GM19455 (cell line): Measurements from ENCODE around the gene MUC6.

Experiments used
- ATAC-seq: cut with Tn5 transposase; IDR thresholded peaks from one replicate; pipeline ENCODE4 v1.9.1; 2021; ENCODE audit not compliant: unreplicated experiment

The MUC6 gene

DNA sequence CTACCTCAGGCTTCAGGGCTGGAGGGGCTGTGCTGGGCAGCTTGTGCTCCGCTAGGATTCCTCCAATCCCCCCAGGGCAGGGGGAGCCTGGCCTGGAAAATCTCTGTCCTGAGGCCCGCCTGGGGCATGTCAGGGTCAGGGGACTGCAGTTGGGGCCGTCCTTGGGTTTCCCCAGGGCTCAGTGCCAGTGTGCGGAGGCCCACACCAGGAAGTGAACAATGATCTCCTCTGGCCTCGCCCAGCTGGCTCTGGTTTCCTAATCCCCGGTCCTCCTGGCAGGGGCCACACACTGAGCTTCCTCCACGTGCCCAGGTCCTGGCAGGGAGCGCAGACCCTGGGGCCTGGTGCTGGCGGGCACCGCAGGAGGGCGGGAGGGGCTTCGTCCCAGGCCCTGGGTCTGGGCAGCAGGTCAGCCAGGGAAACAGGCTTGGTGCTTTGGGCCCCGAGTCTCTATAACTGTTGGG is 36.8 kb upstream of the MUC6 start:
- no peak for ATAC-seq

- no peak for ATAC-seq
Measured at GRCh38 chr11:1072821-1073231, 36.3 kb upstream of the MUC6 start.

- no peak for ATAC-seq
Measured at GRCh38 chr11:1072116-1072820, 35.8 kb upstream of the MUC6 start.

DNA sequence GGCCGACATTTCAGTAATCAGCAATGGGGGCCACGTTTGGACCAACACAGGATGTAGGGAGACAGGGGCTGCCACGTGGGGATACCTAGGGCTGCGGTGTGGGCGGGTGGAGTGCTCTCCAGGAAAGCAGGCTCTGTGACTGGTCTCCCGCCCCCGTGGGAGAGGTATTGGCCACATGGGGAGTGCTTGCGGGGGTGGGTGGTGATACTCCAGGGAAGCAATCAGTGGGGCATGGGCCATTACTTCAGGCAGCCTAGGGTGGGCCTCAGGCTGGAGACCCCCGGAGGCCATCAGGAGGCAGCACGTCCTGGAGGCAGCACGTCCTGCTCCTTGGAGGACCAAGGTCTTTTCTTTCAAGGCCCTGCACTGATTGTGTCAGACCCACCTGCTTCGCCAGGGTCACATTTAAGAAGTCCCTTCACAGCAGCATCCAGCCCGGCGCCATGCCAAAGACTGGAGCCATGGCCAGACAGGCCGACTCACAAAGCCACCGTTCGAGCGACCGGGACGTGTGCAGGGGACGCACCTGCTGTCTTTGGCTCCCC is 35.1 kb upstream of the MUC6 start:
- ATAC-seq = no peak

DNA sequence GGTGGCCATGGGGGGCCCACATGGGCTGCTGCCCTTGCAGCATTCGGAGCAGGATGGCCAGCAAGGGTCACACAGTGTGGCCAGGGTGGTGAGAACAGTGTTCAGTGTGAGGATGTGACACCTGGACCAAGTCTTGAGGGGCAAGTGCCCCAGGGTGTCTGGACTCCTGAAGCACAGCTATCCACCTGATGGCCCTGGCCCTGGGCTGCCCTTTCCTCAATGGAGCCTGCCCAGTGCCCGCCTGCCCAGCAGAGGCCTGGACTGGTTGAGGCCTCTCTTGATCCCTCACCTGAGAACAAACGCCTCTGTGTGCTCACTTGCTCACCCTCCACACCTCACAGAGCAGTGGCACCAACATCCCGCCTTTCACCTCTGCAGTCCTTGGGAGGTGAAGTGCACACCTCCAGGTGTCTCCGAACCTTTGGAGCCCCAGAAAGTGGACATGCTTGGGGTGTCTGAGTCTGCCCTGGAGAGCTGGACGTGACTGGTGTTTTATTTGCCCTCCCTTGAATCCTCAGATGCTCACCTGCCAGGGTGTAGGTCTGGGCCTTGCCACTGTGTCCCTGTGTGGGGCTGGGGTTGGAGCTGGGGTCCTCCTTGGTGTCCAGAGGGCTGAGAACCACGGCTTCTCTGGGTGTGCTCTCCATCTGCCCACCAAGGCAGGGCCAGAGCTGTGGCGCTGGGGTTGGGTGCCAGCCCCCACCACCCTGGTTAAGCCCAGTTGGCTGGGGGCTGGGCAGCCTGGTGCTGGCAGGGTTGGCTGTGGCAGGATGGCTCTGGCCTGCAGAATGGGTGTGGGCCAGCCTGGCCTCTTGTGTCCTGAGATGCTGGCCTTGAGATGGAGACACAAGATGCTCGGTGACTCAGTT is 34.3 kb upstream of the MUC6 start:
- no peak for ATAC-seq

- no peak for ATAC-seq
Measured at GRCh38 chr11:1069740-1070139, 33.2 kb upstream of the MUC6 start.

DNA sequence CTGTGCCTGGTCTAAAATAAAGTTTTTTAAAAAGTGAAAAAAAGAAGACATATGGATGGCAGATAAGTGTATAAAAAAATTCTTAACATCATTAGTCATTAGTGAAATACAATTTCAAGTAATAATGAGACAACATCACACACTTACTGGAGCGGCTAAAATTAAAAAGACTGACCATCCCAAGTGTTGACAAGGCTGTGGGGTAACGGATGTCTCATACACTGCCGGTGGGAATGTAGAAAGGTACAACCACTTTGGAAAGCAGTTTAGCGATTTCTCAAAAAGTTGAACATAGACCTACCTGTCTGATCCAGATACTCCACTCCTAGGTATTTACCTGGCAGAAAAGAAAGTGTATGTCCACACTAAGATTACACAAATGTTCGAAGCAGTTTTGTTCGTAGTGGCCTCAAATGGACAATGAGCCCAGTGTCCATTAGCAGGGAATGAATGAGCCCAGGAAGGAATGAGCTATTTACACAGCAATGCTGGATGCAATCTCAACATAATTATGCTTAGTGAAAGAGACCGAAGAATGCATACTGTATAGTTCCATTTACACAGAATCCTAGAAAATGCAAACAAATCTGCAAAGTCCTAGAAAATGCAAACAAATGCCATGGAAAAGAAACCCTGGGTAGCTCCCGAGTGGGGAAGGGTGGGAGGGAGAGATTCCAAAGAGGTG is 31.4 kb upstream of the MUC6 start:
- ATAC-seq = no peak

- no peak for ATAC-seq
Measured at GRCh38 chr11:1064167-1064566, 27.6 kb upstream of the MUC6 start.

DNA sequence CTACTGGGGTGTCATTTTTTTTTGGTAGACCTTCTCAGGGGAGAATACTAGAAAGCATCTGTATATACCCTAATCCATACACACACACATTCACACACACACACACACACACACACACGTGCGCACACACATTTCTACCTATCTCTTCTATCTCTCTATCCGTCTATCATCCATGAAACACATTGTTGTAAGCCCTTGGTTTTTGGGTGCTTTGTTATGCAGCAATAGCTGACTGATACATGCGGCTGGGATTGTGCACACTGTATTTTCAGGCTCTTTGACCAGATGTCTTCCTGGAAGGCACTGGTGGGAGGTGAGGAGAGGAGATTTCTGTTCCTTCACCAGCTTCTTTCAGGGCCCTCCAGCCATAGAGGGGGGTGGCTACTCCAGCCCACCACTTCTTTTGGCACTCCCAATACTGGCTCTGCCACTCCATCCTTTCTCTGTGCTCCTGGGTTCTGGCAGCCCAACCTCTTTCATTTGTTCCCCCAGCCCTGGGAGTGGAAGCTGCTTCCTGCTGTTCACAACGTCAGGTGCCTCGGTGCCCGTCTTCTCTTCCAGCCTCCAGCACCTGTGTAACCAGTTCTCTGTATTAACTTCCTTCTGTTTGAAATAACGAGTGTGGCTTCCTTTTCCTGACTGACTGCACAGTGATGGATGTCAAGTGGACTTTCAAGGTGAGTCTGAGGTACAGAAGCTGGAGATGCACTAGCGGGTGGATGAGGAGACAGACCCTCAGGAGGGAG is 25.7 kb upstream of the MUC6 start:
- no peak for ATAC-seq

GRCh38 chr11:1060852-1061616 is 24.5 kb upstream of the MUC6 start:
- no peak for ATAC-seq

GRCh38 chr11:1060410-1060809 is 23.9 kb upstream of the MUC6 start:
- no peak for ATAC-seq

DNA sequence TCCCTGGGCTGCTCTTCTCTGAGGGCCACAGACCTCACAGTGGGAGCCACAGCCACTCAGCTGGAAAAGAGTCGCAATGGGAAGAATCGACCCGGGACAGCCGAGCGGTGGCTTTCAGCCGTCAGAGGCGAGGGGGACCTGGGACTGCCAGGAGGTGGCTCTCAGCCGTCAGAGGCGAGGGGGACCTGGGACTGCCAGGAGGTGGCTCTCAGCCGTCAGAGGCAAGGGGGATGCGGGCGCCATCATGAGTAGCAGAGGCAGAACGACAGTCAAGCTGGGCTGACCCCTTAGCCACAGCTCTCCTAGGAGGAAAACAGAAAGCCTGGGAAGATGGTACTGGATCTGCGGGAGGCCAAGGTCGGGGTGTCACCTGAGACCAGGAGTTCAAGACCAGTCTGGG is 23.2 kb upstream of the MUC6 start:
- ATAC-seq = no peak

DNA sequence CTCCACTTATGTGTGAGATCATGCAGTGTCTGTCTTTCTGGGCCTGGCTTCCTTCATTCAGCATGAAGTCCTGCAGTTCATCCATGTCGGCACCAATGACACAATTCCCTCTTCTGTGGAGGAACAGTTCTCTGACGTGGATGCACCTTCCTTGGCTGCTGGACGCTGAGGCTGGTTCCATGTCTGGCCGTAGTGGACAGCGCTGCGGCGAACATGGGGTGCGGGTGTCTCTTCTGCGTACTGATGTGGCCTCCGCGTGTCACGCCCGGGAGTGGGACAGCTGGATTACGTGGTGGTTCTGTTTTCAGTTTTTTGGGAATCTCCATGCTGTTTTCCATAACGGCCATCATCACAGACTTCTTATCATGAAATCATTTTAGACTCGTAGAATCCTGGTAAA is 21.3 kb upstream of the MUC6 start:
- ATAC-seq = no peak

DNA sequence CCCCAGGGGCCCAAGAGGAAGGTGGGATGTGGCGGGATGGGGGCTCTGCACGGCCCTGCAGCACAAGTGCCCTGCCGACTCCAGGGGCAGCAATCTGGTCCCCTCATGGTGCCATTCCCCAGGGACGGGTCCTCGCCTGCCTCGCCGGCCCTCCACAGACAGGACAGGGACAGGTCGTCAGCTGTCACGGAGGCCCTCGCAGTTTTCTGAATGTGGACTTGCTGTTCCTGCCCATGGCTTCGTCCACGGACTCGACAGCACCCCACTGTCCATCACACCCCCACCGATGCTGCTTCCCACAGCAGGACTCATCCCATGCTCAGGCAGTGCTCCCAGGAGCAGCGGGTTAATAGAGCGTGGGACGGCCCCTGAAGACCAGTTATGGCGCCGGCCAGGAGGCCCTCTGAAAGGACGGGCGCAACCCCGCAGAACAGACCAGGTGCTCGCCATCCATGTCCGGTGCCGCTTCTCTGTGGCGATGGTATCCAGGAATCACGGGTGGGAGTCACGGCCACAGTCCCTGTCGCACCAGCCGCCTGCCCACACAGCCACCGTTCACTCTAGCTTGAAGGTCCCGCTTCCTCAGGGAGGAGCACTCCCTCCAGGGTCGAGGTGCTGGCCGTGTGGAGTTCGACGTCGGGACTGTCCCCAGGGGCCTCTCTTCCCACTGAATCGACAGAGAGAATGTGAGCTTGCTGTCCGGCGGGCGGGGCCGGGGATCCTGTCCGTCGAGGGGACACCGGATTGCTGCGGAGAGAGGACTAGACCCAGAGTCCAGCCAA is 19.7 kb upstream of the MUC6 start:
- no peak for ATAC-seq

DNA sequence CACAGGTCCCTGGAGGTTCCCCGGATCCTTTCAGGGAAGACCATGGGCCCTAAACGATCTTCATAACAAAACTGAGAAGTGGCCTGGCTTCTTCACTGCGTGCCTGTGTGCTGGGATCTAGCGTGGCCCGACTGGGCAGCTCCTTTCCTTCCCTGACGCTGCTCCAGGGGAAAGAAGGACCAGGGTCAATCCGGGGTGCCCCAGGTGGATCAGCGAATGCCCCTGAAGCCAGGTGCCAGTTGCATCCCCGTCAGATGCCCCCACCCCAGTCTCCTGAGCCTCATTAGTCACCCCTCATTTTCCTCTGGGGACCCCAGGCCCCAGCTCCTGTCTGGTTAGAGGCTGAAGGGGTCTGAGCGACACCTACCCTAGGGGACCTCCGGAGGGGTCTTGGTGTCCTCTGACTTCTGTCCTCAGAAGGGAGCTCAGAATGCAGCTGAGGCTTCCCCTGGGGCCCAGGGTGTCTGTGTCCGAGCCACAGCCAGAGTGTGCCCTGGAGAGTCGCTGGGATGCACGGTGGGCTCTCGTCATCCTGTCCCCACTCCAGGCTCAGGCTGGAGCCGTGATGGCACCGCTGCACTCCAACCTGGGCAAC is 18.7 kb upstream of the MUC6 start:
- ATAC-seq = no peak

GRCh38 chr11:1054143-1055108 is 17.9 kb upstream of the MUC6 start:
- no peak for ATAC-seq

- ATAC-seq = no peak
Measured at GRCh38 chr11:1053121-1053901, 16.8 kb upstream of the MUC6 start.
